Stimulated activated naive CD4-positive, alpha-beta T cell (primary cell): Measurements from ENCODE around the gene FNIP2.
"Not testable (repeated sequence)": the region's sequence is repeated elsewhere in the genome, so short reads cannot be mapped to it uniquely, and the experiment has no call there.

Experiments used
- DNase-seq, 6 experiments: peaks; one replicate each; lab custom pipeline; 2025; lab: John Stamatoyannopoulos, UW

FNIP2 gene

GRCh38 chr4:158768555-158769174 is at the start of gene FNIP2:
FNIP2 (plus strand) TSS chr4:158769026; CDS start chr4:158769213, 187 bp downstream.
- peak; percentile 55 to 77 (median 66) for DNase-seq

DNA sequence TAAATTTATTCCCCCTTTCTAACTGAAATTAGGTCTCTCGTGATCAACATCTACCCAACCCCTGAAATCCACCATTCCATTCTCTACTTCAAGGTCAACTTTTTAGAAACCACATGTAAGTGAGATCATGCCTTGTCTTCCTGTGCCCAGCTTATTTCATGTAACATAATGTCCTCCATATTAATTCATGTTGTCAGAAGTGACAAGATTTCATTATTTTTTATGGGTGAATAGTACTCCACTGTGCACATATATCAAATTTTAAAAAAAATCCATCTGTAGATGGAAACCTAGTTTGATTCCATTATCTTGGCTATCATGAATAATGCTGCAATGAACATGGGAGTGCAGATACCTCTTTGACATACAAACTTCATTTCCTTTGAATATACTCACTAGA is 47.1 kb upstream of the FNIP2 start:
- no peak for DNase-seq

DNA sequence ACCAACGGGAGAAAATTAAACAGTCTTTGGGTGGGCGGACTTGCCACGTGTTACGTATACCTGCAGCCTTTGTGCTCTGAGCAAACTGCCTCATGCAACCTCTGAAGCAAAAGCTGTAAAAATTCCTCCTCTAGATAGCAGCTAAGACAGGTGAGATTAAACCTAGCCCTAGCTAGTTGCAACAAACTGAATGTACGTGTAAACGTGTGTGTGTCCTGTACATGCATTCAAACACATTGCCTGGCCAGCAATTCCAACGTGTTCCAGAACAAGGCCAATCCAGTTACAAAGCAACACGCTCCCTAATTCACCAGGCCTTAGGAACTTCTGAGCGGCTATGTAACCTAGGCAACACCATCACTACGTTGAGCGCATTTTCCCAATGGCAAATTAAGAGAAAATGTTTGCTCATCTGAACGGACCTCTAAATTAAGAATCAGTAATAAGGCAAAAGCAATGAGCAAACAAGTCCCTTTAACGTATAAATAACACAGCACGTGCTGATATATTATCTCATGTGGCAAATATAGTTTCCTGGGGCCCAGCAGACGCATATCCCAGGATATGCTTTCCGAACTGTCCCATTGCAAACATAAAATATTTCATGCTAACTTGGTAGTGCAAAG is 46.4 kb upstream of the FNIP2 start:
- DNase-seq: peak in 2 of 6 experiments; percentile 27 to 56

- peak; percentile 54 to 77 (median 74) for DNase-seq
Measured at GRCh38 chr4:158722917-158723793, 45.7 kb upstream of the FNIP2 start, which contains the start of gene PPID. PPID (minus strand) TSS chr4:158723396; CDS start chr4:158723288, 108 bp downstream.

DNA sequence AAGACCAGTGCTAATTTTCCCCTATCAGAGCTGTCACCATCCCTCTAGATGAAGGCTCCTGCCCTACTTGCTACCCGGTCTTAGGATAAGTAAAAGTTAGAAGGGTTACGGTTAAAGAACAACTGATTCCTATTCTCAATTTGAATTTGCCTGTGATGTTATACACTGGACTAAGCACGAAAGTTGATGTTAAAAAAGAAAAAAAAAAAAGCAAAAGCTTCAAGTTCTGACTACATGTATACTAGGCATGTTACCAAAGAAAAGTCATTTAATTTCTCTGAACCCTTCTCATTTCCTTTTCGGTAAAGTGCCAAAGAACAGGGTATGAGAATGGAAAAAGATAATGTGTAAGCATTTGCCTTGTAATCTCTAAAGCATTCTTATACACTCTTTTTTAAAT is 44.2 kb upstream of the FNIP2 start:
- no peak for DNase-seq

- no peak for DNase-seq
Measured at GRCh38 chr4:158726633-158727032, 42.2 kb upstream of the FNIP2 start.

- no peak for DNase-seq
Measured at GRCh38 chr4:158728236-158728635, 40.6 kb upstream of the FNIP2 start.

DNA sequence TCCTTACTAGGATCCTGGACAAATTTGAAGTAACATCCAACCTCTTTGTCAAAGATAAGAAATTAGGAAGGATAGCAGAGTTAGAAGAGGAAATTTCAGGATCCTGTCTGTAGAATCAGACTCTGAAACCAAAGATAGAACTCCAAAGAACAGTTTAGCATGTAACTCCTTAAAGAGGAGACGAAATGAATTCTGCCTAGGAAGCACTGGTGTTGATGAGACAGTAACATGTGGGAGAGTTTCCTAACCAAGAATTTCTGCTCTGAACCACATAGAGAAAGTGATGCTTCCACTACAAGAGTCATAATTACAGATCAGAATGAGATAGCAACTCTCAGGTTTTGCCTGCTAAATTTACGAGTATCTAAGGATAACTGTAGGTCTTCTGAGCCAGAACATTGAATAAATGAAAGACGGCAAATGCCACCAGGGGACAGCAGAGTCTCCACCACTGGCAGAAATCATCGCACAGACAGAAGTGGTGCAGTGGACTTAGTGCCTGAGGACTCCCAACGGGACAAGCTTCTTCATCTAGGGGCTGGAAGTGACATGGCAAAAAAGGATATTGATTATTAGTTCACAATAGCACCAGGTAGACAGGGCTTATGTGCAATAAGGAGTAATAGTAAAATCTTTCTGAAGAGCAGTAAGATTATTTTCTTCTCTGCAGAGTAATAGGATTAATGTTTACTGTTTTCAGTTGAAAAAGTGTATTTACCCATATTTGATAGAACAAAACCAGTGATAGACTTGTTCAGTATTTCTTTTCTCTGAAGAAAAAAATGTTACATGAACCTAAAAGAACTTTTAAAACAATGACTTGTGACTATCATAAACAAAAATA is 38.9 kb upstream of the FNIP2 start:
- peak; percentile 2 to 60 (median 18) for DNase-seq

DNA sequence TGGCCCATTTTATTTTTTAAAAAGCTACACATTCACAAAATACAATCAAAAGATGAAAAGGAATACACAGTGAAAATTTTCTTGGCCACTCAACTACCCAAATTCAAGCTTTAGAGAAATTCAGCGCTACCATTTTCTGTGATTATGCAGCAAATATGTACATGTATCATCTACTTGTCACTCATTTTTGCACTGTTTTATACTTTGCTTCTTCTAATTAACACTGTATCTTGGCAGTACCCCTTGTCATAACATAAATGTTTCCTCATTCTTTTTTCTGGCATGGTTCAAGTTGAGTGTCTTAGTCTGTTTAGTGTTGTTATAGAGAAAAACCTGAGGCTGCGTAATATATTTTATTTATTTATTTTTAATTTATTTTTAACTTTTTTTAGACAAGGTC is 30.0 kb upstream of the FNIP2 start:
- DNase-seq: no peak

DNA sequence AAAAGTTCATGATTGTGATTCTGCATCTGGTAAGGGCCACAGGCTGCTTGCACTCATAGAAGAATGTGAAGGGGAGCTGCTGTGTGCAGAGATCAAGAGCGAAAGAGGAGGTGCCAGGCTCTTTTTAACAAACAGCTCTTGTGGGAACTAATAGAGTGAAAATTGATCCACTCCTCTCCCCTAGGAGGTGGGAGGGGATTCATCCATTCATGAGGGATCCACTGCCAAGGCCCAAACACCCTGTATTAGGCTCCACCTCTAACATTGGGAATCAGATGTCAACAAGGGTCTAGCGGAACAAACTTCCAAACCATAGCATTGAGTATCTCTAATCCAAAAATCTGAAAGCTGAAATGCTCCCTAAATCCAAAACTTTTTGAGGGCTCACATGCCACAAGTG is 29.2 kb upstream of the FNIP2 start:
- no peak for DNase-seq

- no peak for DNase-seq
Measured at GRCh38 chr4:158741326-158742021, 27.4 kb upstream of the FNIP2 start.

DNA sequence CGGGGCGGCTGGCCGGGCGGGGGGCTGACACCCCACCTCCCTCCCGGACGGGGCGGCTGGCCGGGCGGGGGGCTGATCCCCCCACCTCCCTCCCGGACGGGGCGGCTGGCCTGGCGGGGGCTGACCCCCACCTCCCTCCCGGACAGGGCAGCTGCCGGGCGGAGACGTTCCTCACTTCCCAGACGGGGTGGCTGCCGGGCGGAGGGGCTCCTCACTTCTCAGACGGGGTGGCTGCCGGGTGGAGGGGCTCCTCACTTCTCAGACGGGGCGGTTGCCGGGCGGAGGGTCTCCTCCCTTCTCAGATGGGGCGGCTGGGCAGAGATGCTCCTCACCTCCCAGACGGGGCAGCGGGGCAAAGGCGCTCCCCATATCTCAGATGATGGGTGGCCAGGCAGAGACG is 22.3 kb upstream of the FNIP2 start:
- DNase-seq: not testable (repeated sequence)

DNA sequence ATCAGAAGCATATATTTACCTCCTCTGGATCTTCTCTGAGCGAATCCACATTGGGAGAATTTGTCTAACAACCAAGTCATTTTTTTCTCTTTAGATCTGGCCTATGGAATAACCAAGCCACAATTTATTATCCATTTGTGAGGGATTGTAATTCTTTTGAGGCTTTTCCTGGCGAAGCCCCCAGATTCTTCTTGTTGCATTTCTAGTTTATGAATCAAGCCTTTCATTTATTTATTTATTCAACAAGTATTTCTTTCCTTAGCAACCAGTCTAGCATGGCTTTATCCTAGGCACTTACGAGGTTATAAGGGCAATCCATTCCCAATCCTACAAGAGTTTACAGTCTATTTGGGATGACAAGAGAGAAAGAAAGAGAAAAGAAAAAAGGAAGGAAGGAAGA is 18.4 kb upstream of the FNIP2 start:
- no peak for DNase-seq

- no peak for DNase-seq
Measured at GRCh38 chr4:158754385-158755180, 14.2 kb upstream of the FNIP2 start.

DNA sequence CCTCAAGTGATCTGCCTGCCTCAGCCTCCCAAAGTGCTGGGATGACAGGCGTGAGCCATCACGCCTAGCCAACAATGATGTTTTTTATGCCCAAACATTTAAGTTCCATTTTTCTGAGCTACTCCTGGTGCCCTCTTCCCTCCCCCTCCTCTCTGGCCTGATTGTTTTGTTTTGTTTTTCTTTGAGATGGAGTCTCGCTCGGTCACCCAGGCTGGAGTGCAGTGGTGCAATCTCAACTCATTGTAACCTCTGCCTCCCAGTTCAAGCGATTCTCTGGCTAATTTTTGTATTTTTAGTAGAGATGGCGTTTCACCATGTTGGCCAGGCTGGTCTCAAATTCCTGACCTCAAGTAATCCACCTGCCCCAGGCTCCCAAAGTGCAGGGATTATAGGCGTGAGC is 13.0 kb upstream of the FNIP2 start:
- DNase-seq: not testable (repeated sequence)

GRCh38 chr4:158756588-158756987 is 12.2 kb upstream of the FNIP2 start:
- no peak for DNase-seq

- no peak for DNase-seq
Measured at GRCh38 chr4:158758142-158758541, 10.7 kb upstream of the FNIP2 start.

DNA sequence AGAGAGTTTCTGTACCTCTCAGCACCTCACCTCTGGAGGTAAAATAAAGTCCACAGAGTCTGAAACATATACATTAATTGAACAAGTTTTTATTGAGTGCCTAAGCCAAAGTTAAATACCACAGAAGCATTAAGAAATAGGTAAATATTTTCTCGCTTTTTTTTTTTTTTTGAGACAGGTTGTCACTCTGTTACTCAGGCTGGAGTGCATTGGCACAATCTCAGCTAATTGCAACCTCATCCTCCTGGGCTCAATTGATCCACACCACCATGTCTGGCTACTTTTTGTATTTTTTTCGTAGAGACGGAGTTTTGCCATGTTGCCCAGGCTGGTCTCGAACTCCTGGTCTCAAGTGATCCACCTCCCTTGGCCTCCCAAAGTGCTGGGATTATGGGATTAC is 10.1 kb upstream of the FNIP2 start:
- no peak for DNase-seq

- not testable (repeated sequence) for DNase-seq
Measured at GRCh38 chr4:158759539-158759938, 9.3 kb upstream of the FNIP2 start.

GRCh38 chr4:158760866-158761265 is 8.0 kb upstream of the FNIP2 start:
- no peak for DNase-seq
